Endothelial cell (in vitro differentiated cells): Measurements from ENCODE around the gene TCERG1L. TPM values are rescaled to one million over a fixed set of nuclear protein-coding genes. Genes with fewer than 3 reads are reported as not detected.

Source experiments
- DNase-seq: peaks from one replicate; pipeline ENCODE4 v3.0.0; 2021; ENCODE audit warnings: low spot score
- H3K27ac Mint-ChIP-seq: one replicate; pipeline ENCODE4 v1.8.0; 2021; ENCODE audit warnings: mixed read lengths, inconsistent platforms; ENCODE audit not compliant: unreplicated experiment
- H3K27me3 Mint-ChIP-seq: one replicate; pipeline ENCODE4 v1.8.0; 2021; ENCODE audit warnings: mild to moderate bottlenecking, moderate library complexity, mixed read lengths, inconsistent platforms; ENCODE audit not compliant: unreplicated experiment
- H3K36me3 Mint-ChIP-seq: one replicate; pipeline ENCODE4 v1.8.0; 2021; ENCODE audit warnings: mild to moderate bottlenecking, low read depth, mixed read lengths, inconsistent platforms; ENCODE audit not compliant: unreplicated experiment
- H3K4me1 Mint-ChIP-seq: one replicate; pipeline ENCODE4 v1.8.0; 2021; ENCODE audit warnings: mild to moderate bottlenecking, mixed read lengths, inconsistent platforms; ENCODE audit not compliant: unreplicated experiment
- H3K4me3 Mint-ChIP-seq: one replicate; pipeline ENCODE4 v1.8.0; 2021; ENCODE audit warnings: mild to moderate bottlenecking, mixed read lengths, inconsistent platforms; ENCODE audit not compliant: unreplicated experiment
- H3K9me3 Mint-ChIP-seq: one replicate; pipeline ENCODE4 v1.8.0; 2021; ENCODE audit warnings: mixed read lengths, inconsistent platforms; ENCODE audit not compliant: unreplicated experiment
- CTCF ChIP-seq: fragments of 200-600 bp; sonication (generic); IDR thresholded peaks from one replicate; pipeline ENCODE4 v1.5.0; 2021; ENCODE audit warnings: antibody characterized with exemption; ENCODE audit not compliant: unreplicated experiment
- total RNA-seq: library from RNA; stranded (reverse); fragmentation: NEBNext Ultra II Directional; extraction: Animal tissue kit (Norgen Biotek cat#: 25700); gene quantifications from one replicate; pipeline ENCODE4 v1.2.1, GENCODE V29; 2021; ENCODE audit not compliant: unreplicated experiment

Gene TCERG1L
- total RNA-seq, 1 donor from 2014 or later, result not detected

GRCh38 chr10:131162866-131163843, 148.4 kb downstream of the TCERG1L start:
- TF ChIP-seq CTCF, result no peak
- H3K27ac Mint-ChIP-seq, result no peak overlapping the region
- peaks cover 19% of the 10 kb centered on the region for H3K36me3 Mint-ChIP-seq
- peaks cover 11% of the 10 kb centered on the region for H3K27me3 Mint-ChIP-seq
- no peaks in the 10 kb centered on the region for H3K4me1 Mint-ChIP-seq
- DNase-seq, result no peak
- H3K9me3 Mint-ChIP-seq, result peaks cover 51% of the 10 kb centered on the region
- no peak overlapping the region for H3K4me3 Mint-ChIP-seq

GRCh38 chr10:131162211-131162610, 149.3 kb downstream of the TCERG1L start:
- TF ChIP-seq CTCF, result no peak
- Mint-ChIP-seq H3K27ac (no peak overlapping the region), H3K4me3 (no peak overlapping the region), H3K27me3 (peaks cover 11% of the 10 kb centered on the region), H3K9me3 (peaks cover 52% of the 10 kb centered on the region), H3K36me3 (peaks cover 19% of the 10 kb centered on the region), H3K4me1 (no peaks in the 10 kb centered on the region)
- DNase-seq, result no peak

- TF ChIP-seq CTCF, result no peak
- DNase-seq, result no peak
- Mint-ChIP-seq H3K27me3 (peaks cover 11% of the 10 kb centered on the region), H3K27ac (no peak overlapping the region), H3K9me3 (peaks cover 51% of the 10 kb centered on the region), H3K4me3 (no peak overlapping the region), H3K36me3 (peaks cover 19% of the 10 kb centered on the region), H3K4me1 (no peaks in the 10 kb centered on the region)
These were observed 150.4 kb downstream of the TCERG1L start for GRCh38 chr10:131161087-131161486.

GRCh38 chr10:131160219-131160875, 151.2 kb downstream of the TCERG1L start:
- peaks cover 12% of the 10 kb centered on the region for H3K27me3 Mint-ChIP-seq
- H3K36me3 Mint-ChIP-seq, result peaks cover 12% of the 10 kb centered on the region
- H3K27ac Mint-ChIP-seq, result no peak overlapping the region

More at GRCh38 chr10:131160219-131160875, 151.2 kb downstream of the TCERG1L start:
- no peak for DNase-seq
- TF ChIP-seq CTCF, result no peak
- Mint-ChIP-seq H3K4me1 (no peaks in the 10 kb centered on the region), H3K9me3 (peaks cover 51% of the 10 kb centered on the region), H3K4me3 (no peak overlapping the region)
